Hematopoietic multipotent progenitor cell treated with erythropoietin and hydrocortisone succinate and interleukin-3 and kit ligand, for 4 days (in vitro differentiated cells): ENCODE results near the gene MYDGF.
"Not testable (repeated sequence)": the region's sequence is repeated elsewhere in the genome, so short reads cannot be mapped to it uniquely, and the experiment has no call there.

Experiments used
- DNase-seq: peaks from one replicate; pipeline ENCODE4 v3.0.0-alpha.2; 2015

The MYDGF gene

GRCh38 chr19:4669723-4670480 lies at the start of gene MYDGF:
Gene MYDGF (minus strand): TSS chr19:4670342. CDS start chr19:4670334, 8 bp downstream.
- DNase-seq, result peak; percentile 97

- DNase-seq, result no peak
Measured at GRCh38 chr19:4719499-4719866, 49.3 kb upstream of the MYDGF start.

GRCh38 chr19:4717966-4718701 lies 48.0 kb upstream of the MYDGF start:
- DNase-seq, result no peak

GRCh38 chr19:4717191-4717965 lies 47.2 kb upstream of the MYDGF start:
- DNase-seq, result no peak

GRCh38 chr19:4715529-4716221 lies 45.5 kb upstream of the MYDGF start:
- DNase-seq, result no peak

- not testable (repeated sequence) for DNase-seq
Measured at GRCh38 chr19:4715178-4715528, 45.0 kb upstream of the MYDGF start.

GRCh38 chr19:4714016-4714415 lies 43.9 kb upstream of the MYDGF start:
- no peak for DNase-seq

- DNase-seq, result no peak
Measured at GRCh38 chr19:4713384-4713951, 43.3 kb upstream of the MYDGF start.

- no peak for DNase-seq
Measured at GRCh38 chr19:4712771-4713170, 42.6 kb upstream of the MYDGF start.

GRCh38 chr19:4711211-4711610 lies 41.1 kb upstream of the MYDGF start:
- no peak for DNase-seq

- no peak for DNase-seq
Measured at GRCh38 chr19:4710281-4710600, 40.1 kb upstream of the MYDGF start.

GRCh38 chr19:4709440-4710280 lies 39.5 kb upstream of the MYDGF start:
- DNase-seq, result no peak

GRCh38 chr19:4707956-4708650 lies 38.0 kb upstream of the MYDGF start:
- DNase-seq, result no peak

- no peak for DNase-seq
Measured at GRCh38 chr19:4707322-4707721, 37.2 kb upstream of the MYDGF start.

- DNase-seq, result no peak
Measured at GRCh38 chr19:4705413-4706131, 35.4 kb upstream of the MYDGF start.

GRCh38 chr19:4704317-4704673 lies 34.2 kb upstream of the MYDGF start:
- DNase-seq, result no peak

- no peak for DNase-seq
Measured at GRCh38 chr19:4703671-4704316, 33.7 kb upstream of the MYDGF start.

- DNase-seq, result no peak
Measured at GRCh38 chr19:4702764-4703163, 32.6 kb upstream of the MYDGF start.

- no peak for DNase-seq
Measured at GRCh38 chr19:4701557-4701956, 31.4 kb upstream of the MYDGF start.

- DNase-seq, result no peak
Measured at GRCh38 chr19:4700693-4700970, 30.5 kb upstream of the MYDGF start.
